Cardiac fibroblast (primary cell): ENCODE data around the gene TMEM108.

ENCODE experiments used
- DNase-seq, 2 donors: peaks; one replicate each; pipeline versions ENCODE4 v3.0.0 to v3.0.0-alpha.2; 2010; ENCODE audit warnings: low read depth in 2 of 2
- H3K4me3 ChIP-seq, 2 donors: replicated peaks in 1 of 2; 1 replicate in 1 of 2; 2 replicates in 1 of 2; pipeline ENCODE4 v1.5.1; 2011; ENCODE audit warnings: low read depth in 2 of 2, low read length in 2 of 2, mild to moderate bottlenecking in 2 of 2, moderate library complexity in 1 of 2
- CTCF ChIP-seq: IDR thresholded peaks from one replicate; pipeline ENCODE4 v1.5.1; 2011; ENCODE audit warnings: low read depth, mild to moderate bottlenecking, low read length, inconsistent platforms

The TMEM108 gene

GRCh38 chr3:133211449-133211848 is 173.3 kb downstream of the TMEM108 start:
- no peak for TF ChIP-seq CTCF
- no peak for DNase-seq
- no peak overlapping the region for H3K4me3 ChIP-seq

DNA sequence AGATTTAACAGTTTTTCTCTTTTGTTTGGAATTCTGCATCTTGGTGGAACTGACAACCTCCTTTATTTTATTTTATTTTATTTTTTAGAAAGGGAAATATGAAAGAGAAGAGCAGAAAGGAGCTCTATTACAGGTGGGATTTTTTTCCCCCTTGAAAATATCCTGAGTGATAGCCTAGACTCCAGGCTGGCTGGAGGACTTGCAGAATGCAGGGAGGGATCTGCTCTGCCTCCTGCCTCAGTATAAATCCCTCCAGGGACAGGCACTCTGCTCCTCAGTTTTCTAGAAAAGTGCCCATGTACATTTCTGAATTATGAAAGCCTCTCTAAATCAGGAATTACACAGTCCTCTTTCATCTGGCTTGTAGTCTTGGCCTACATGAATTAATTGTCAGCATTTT is 173.7 kb downstream of the TMEM108 start:
- TF ChIP-seq CTCF: no peak
- DNase-seq: no peak
- H3K4me3 ChIP-seq: no peak overlapping the region

- H3K4me3 ChIP-seq: no peak overlapping the region
- peak in 1 of 2 donors; percentile 5 for DNase-seq
- TF ChIP-seq CTCF: no peak
These were observed 175.7 kb downstream of the TMEM108 start for GRCh38 chr3:133213937-133214336.

- no peak for TF ChIP-seq CTCF
- no peak for DNase-seq
- H3K4me3 ChIP-seq: no peak overlapping the region
These were observed 189.6 kb downstream of the TMEM108 start for GRCh38 chr3:133227813-133228212.

DNA sequence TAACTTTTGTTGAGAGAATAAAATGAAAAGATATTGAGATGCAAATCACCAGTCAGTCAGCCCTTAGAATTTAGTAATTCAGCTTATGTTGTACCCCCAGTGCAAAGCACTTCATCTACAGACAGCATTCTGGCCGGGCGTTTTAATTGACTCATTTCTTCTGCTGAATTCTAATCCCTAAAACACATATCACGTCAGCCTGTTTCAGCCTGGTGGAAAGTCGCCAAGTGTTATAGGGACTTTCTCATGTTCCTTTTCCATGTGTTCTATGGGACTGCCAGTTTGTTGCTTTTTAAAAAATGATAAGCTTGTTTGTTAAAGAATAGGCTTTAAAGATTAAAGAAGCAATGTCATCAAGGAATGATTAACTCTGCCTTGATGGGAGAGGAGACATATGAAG is 192.0 kb downstream of the TMEM108 start:
- peak; percentile 32 to 41 for DNase-seq
- no peak for TF ChIP-seq CTCF
- no peak overlapping the region for H3K4me3 ChIP-seq

DNA sequence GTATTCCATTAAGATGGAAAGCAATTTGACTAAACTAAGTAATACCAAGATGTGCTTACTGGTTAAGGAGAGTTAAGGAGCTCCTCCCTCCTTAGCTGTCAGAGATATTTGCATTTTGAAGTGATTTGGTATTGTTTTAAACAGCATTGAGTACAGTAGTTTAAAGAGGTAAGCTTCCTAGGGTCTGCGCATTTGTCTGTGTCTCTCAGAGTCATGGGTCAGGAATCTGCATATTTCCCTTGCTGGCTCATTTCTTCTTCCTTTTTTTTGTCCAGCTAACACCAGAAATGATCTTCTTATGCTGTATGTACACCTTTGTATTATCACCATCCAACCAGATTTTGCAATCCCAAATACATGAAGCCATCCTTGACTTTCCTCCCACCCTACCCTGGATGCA is 198.7 kb downstream of the TMEM108 start:
- H3K4me3 ChIP-seq: no peak overlapping the region
- peak in 1 of 2 donors; percentile 17 for DNase-seq
- no peak for TF ChIP-seq CTCF

DNA sequence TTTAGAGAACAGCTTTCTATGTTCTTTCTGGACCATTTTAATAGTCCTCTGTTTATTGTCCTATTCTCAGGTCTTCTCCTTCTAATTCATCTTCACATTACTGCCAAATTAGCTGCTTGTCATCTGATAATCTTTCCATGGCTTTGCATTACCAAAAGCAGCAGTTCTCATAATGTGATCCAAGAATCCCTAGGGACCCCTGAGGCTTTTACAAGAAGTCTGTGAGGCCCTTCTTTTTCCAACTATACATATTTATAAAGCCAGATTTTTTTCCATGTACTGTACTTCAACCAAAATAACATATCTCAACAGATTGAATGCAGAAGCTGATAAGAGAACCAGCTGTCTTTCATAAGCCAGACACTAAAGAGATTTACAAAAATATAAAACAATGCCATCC is 199.2 kb downstream of the TMEM108 start:
- DNase-seq: peak; percentile 23 to 33
- H3K4me3 ChIP-seq: no peak overlapping the region
- no peak for TF ChIP-seq CTCF
